H9 (cell line): ENCODE results near the gene STPG3. TPM values are rescaled to one million over a fixed set of nuclear protein-coding genes. Genes with fewer than 3 reads are reported as not detected.
A peak's percentile ranks its signal among the peaks of the same experiment; 100 is the strongest.

ENCODE experiments used
- DNase-seq: peaks from one replicate; pipeline ENCODE4 v3.0.0-alpha.2; 2017
- H2AFZ ChIP-seq: one replicate; pipeline ENCODE4 v1.6.1; 2013; ENCODE audit warnings: mild to moderate bottlenecking, low read length, control low read depth, moderate library complexity
- H2AK5ac ChIP-seq: 2 replicates; pipeline ENCODE4 v1.6.1; 2013; ENCODE audit warnings: low read length, control low read depth, mixed read lengths; ENCODE audit not compliant: insufficient read length
- H2BK120ac ChIP-seq: one replicate; pipeline ENCODE4 v1.6.1; 2013; ENCODE audit warnings: low read depth, mild to moderate bottlenecking, low read length, control low read depth, inconsistent platforms; ENCODE audit not compliant: poor library complexity, severe bottlenecking
- H2BK12ac ChIP-seq: 2 replicates; pipeline ENCODE4 v1.6.1; 2013; ENCODE audit warnings: low read length, control low read depth, mixed read lengths, low read depth; ENCODE audit not compliant: insufficient read length
- H2BK15ac ChIP-seq: 2 replicates; pipeline ENCODE4 v1.6.1; 2013; ENCODE audit warnings: low read depth, low read length, control low read depth
- H2BK20ac ChIP-seq: one replicate; pipeline ENCODE4 v1.6.1; 2013; ENCODE audit warnings: low read depth, mild to moderate bottlenecking, low read length, control low read depth, inconsistent platforms; ENCODE audit not compliant: poor library complexity, severe bottlenecking
- H2BK5ac ChIP-seq: 2 replicates; pipeline ENCODE4 v1.6.1; 2013; ENCODE audit warnings: low read length, control low read depth, mixed read lengths; ENCODE audit not compliant: insufficient read length
- H3K14ac ChIP-seq: 2 replicates; pipeline ENCODE4 v1.6.1; 2013; ENCODE audit warnings: low read length, control low read depth; ENCODE audit not compliant: insufficient read depth
- H3K18ac ChIP-seq: 2 replicates; pipeline ENCODE4 v1.6.1; 2013; ENCODE audit warnings: low read depth, mild to moderate bottlenecking, mixed read lengths, low read length, control low read depth; ENCODE audit not compliant: insufficient read length
- H3K23ac ChIP-seq: 2 replicates; pipeline ENCODE4 v1.6.1; 2013; ENCODE audit warnings: low read length, control low read depth, mixed read lengths, low read depth; ENCODE audit not compliant: insufficient read length
- H3K23me2 ChIP-seq: 2 replicates; pipeline ENCODE4 v1.6.1; 2013; ENCODE audit warnings: low read depth, mild to moderate bottlenecking, mixed read lengths, low read length, control low read depth; ENCODE audit not compliant: insufficient read length, poor library complexity, severe bottlenecking
- H3K27ac ChIP-seq: 2 replicates; pipeline ENCODE4 v1.5.1; 2013; ENCODE audit warnings: low read length, control low read depth, mixed read lengths, low read depth; ENCODE audit not compliant: insufficient read length
- H3K27me3 ChIP-seq: 2 replicates; pipeline ENCODE4 v1.6.1; 2013; ENCODE audit warnings: low read length, control low read depth, inconsistent platforms; ENCODE audit not compliant: insufficient read depth
- H3K4ac ChIP-seq: 2 replicates; pipeline ENCODE4 v1.6.1; 2013; ENCODE audit warnings: low read depth, mild to moderate bottlenecking, control low read depth, inconsistent platforms, low read length, moderate library complexity
- H3K4me1 ChIP-seq: 2 replicates; pipeline ENCODE4 v1.6.1; 2013; ENCODE audit warnings: low read length, control low read depth, inconsistent platforms; ENCODE audit not compliant: insufficient read depth
- H3K4me2 ChIP-seq: 2 replicates; pipeline ENCODE4 v1.6.1; 2013; ENCODE audit warnings: low read length, control low read depth, mixed read lengths; ENCODE audit not compliant: insufficient read length, insufficient read depth
- H3K56ac ChIP-seq: 2 replicates; pipeline ENCODE4 v1.6.1; 2013; ENCODE audit warnings: low read depth, mild to moderate bottlenecking, mixed read lengths, low read length, control low read depth; ENCODE audit not compliant: insufficient read length
- H3K79me1 ChIP-seq: 2 replicates; pipeline ENCODE4 v1.6.1; 2013; ENCODE audit warnings: low read depth, mild to moderate bottlenecking, moderate library complexity, low read length, control low read depth, inconsistent platforms; ENCODE audit not compliant: insufficient read depth, poor library complexity, severe bottlenecking
- H3K79me2 ChIP-seq: 2 replicates; pipeline ENCODE4 v1.6.1; 2013; ENCODE audit warnings: low read length, control low read depth, inconsistent platforms; ENCODE audit not compliant: insufficient read depth
- H3K9ac ChIP-seq: 2 replicates; pipeline ENCODE4 v1.6.1; 2013; ENCODE audit warnings: low read length, control low read depth, mixed read lengths; ENCODE audit not compliant: insufficient read length; ENCODE audit errors: extremely low read depth
- H3K9me3 ChIP-seq: one replicate; pipeline ENCODE4 v1.6.1; 2013; ENCODE audit warnings: low read depth, low read length, inconsistent platforms; ENCODE audit not compliant: control insufficient read depth
- H3T11ph ChIP-seq: one replicate; pipeline ENCODE4 v1.6.1; 2013; ENCODE audit warnings: mild to moderate bottlenecking, low read length, control low read depth, inconsistent platforms
- H4K20me1 ChIP-seq: one replicate; pipeline ENCODE4 v1.6.1; 2013; ENCODE audit not compliant: control insufficient read depth, insufficient read length, insufficient read depth
- H4K5ac ChIP-seq: 2 replicates; pipeline ENCODE4 v1.6.1; 2013; ENCODE audit warnings: low read depth, mild to moderate bottlenecking, mixed read lengths, low read length, control low read depth; ENCODE audit not compliant: insufficient read length
- H4K8ac ChIP-seq: replicated peaks from 2 replicates; pipeline ENCODE4 v1.6.1; 2013; ENCODE audit warnings: low read length, control low read depth, mixed read lengths, low read depth; ENCODE audit not compliant: insufficient read length
- H4K91ac ChIP-seq: 2 replicates; pipeline ENCODE4 v1.6.1; 2013; ENCODE audit warnings: low read depth, mild to moderate bottlenecking, moderate library complexity, mixed read lengths, low read length, control low read depth; ENCODE audit not compliant: insufficient read length
- H3K27ac Mint-ChIP-seq, 3 experiments: 2 replicates in 2 of 3; 3 replicates in 1 of 3; pipeline ENCODE4 v1.8.0; 2020 to 2021; ENCODE audit warnings: mixed read lengths in 3 of 3, mild to moderate bottlenecking in 1 of 3, moderate library complexity in 1 of 3
- H3K27me3 Mint-ChIP-seq: 2 replicates; pipeline ENCODE4 v1.8.0; 2021; ENCODE audit warnings: low read depth, mild to moderate bottlenecking, moderate library complexity, mixed read lengths
- H3K36me3 Mint-ChIP-seq, 3 experiments: 2 replicates in 2 of 3; 3 replicates in 1 of 3; pipeline ENCODE4 v1.8.0; 2020 to 2021; ENCODE audit warnings: low read depth in 3 of 3, mixed read lengths in 3 of 3; ENCODE audit not compliant: insufficient read depth in 1 of 3
- H3K4me1 Mint-ChIP-seq, 2 experiments: 2 replicates each; pipeline ENCODE4 v1.8.0; 2020; ENCODE audit warnings: mixed read lengths in 2 of 2
- H3K4me3 Mint-ChIP-seq, 2 experiments: 2 replicates in 1 of 2; 3 replicates in 1 of 2; pipeline ENCODE4 v1.8.0; 2020 to 2021; ENCODE audit warnings: mild to moderate bottlenecking in 2 of 2, mixed read lengths in 2 of 2, moderate library complexity in 1 of 2
- H3K9me3 Mint-ChIP-seq, 2 experiments: 2 replicates in 1 of 2; 3 replicates in 1 of 2; pipeline ENCODE4 v1.8.0; 2020; ENCODE audit warnings: mild to moderate bottlenecking in 2 of 2, mixed read lengths in 2 of 2, moderate library complexity in 1 of 2
- WGBS: extraction: QIAGEN DNeasy Blood & Tissue Kit; methylation state at CpG from one replicate; pipeline ENCODE4 v1.1.7; 2013; ENCODE audit warnings: missing lambda C conversion rate, low lambda C conversion rate, mixed read lengths; ENCODE audit not compliant: insufficient read length; ENCODE audit errors: extremely low coverage; 5-methylcytosine and 5-hydroxymethylcytosine counted together
- total RNA-seq: library from RNA; stranded (reverse); gene quantifications from 2 replicates; pipeline ENCODE4 v1.2.1, GENCODE V29; 2021
- TF ChIP-seq, protein P1 (sequence below): fragments of 200-600 bp; sonication (generic); conservative IDR thresholded peaks from 3 replicates; pipeline ENCODE4 v1.8.0; 2021; ENCODE audit warnings: antibody characterized with exemption, mild to moderate bottlenecking

Gene STPG3
- total RNA-seq, 1 experiment from 2014 or later = not detected

- Histone ChIP-seq H3K4ac (no peak within 1 kb of the TSS), H3K23ac (no peak within 1 kb of the TSS), H3K23me2 (peaks cover 12% of the 10 kb centered on the region), H2BK12ac (no peak within 1 kb of the TSS), H3K18ac (peak within 1 kb of the TSS; percentile 78), H4K5ac (no peak within 1 kb of the TSS), H3K14ac (no peak within 1 kb of the TSS; the same call in 1 of the 2 replicates), H3T11ph (no peak within 1 kb of the TSS), H3K27me3 (no peaks in the 10 kb centered on the region), H4K20me1 (no peaks in the 10 kb centered on the region), H3K9me3 (no peaks in the 10 kb centered on the region), H3K4me1 (no peaks in the 10 kb centered on the region), H3K56ac (no peak within 1 kb of the TSS), H3K4me2 (peak within 1 kb of the TSS; percentile 10), H2BK20ac (no peak within 1 kb of the TSS), H2BK5ac (no peak within 1 kb of the TSS), H2BK120ac (no peak within 1 kb of the TSS), H2BK15ac (no peak within 1 kb of the TSS), H3K27ac (no peak within 1 kb of the TSS), H2AFZ (no peak within 1 kb of the TSS), H2AK5ac (no peak within 1 kb of the TSS), H3K79me1 (no peaks in the 10 kb centered on the region), H4K8ac (no peak within 1 kb of the TSS), H3K9ac (no peak within 1 kb of the TSS), H3K79me2 (no peaks in the 10 kb centered on the region), H4K91ac (no peak within 1 kb of the TSS)
- Mint-ChIP-seq H3K4me1 (peaks cover 20 to 29% of the 10 kb centered on the region in 2 experiments), H3K27me3 (peaks cover 7% of the 10 kb centered on the region), H3K4me3 (peak within 1 kb of the TSS; percentile 48 to 74), H3K9me3 (no peaks in the 10 kb centered on the region), H3K36me3 (peaks cover 0 to 10% (median 4%) of the 10 kb centered on the region in 3 experiments; a peak in 5 of 7 replicates), H3K27ac (peak within 1 kb of the TSS; percentile 94 to 99 (median 97))
- DNase-seq = peak; percentile 92
- no CpG with 5 or more reads among the region's 25 CpGs for WGBS
- TF ChIP-seq, protein P1, sequence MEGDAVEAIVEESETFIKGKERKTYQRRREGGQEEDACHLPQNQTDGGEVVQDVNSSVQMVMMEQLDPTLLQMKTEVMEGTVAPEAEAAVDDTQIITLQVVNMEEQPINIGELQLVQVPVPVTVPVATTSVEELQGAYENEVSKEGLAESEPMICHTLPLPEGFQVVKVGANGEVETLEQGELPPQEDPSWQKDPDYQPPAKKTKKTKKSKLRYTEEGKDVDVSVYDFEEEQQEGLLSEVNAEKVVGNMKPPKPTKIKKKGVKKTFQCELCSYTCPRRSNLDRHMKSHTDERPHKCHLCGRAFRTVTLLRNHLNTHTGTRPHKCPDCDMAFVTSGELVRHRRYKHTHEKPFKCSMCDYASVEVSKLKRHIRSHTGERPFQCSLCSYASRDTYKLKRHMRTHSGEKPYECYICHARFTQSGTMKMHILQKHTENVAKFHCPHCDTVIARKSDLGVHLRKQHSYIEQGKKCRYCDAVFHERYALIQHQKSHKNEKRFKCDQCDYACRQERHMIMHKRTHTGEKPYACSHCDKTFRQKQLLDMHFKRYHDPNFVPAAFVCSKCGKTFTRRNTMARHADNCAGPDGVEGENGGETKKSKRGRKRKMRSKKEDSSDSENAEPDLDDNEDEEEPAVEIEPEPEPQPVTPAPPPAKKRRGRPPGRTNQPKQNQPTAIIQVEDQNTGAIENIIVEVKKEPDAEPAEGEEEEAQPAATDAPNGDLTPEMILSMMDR = peak; percentile 35; the same call in 2 of the 3 replicates
These were observed 26.4 kb downstream of the STPG3 start, which contains the start of gene TOR4A for GRCh38 chr9:137277329-137278041. Gene TOR4A (plus strand): TSS chr9:137277726. CDS start chr9:137278690, 964 bp downstream.
